Panc1 (cell line): ENCODE results near the gene NKX6-2. TPM values are rescaled to one million over a fixed set of nuclear protein-coding genes. Genes with fewer than 3 reads are reported as not detected.

Experiments used
- ATAC-seq: fragments of 200-7000 bp; cut with Tn5 transposase; 2 replicates; pipeline ENCODE4 v1.9.1; 2020; ENCODE audit warnings: mild to moderate bottlenecking, moderate library complexity
- Bru-seq: library from RNA; stranded (reverse); fragments of 400-500 nt; gene quantifications from one replicate; lab custom pipeline; 2021; lab: Mats Ljungman, UMichigan
- BruChase-seq, 2 experiments: library from RNA; stranded (reverse); fragments of 400-500 nt; gene quantifications; one replicate each; lab custom pipeline; 2021; lab: Mats Ljungman, UMichigan
- BruUV-seq: library from RNA; stranded (reverse); fragments of 400-500 nt; replicated peaks from 2 replicates; lab custom pipeline; 2021; lab: Mats Ljungman, UMichigan
- CTCF ChIA-PET: fragments of 300-600 bp; sonication (Branson Sonifier 250); formaldehyde crosslinking; loops from one replicate; lab custom pipeline; 2022; ENCODE audit warnings: antibody characterized with exemption; lab: Charles Lee
- POLR2A ChIA-PET: fragments of 300-600 bp; sonication (Branson Sonifier 250); formaldehyde crosslinking; loops from one replicate; lab custom pipeline; 2022; ENCODE audit warnings: antibody characterized with exemption; lab: Charles Lee
- DNase-seq: peaks from one replicate; pipeline ENCODE4 v3.0.0-alpha.2; 2010; ENCODE audit warnings: low read depth, low spot score
- H3K27ac ChIP-seq: 2 replicates; pipeline ENCODE4 v1.5.1; 2011; ENCODE audit warnings: mild to moderate bottlenecking, low read length, inconsistent platforms
- H3K27me3 ChIP-seq: fragments of 200-500 bp; sonication (Bioruptor generic); 2 replicates; pipeline ENCODE4 v1.6.0; 2014; ENCODE audit warnings: low read length, inconsistent platforms; ENCODE audit not compliant: control insufficient read depth, insufficient read depth
- H3K36me3 ChIP-seq: fragments of 200-500 bp; sonication (Bioruptor generic); 2 replicates; pipeline ENCODE4 v1.5.1; 2014; ENCODE audit warnings: inconsistent platforms, mild to moderate bottlenecking, low read length, moderate library complexity; ENCODE audit not compliant: control insufficient read depth, insufficient read depth
- H3K4me1 ChIP-seq: 2 replicates; pipeline ENCODE4 v1.5.1; 2011; ENCODE audit warnings: inconsistent platforms, mild to moderate bottlenecking, low read length, moderate library complexity; ENCODE audit not compliant: control insufficient read depth, insufficient read depth
- H3K4me3 ChIP-seq, 2 experiments: 2 replicates each; pipeline ENCODE4 v1.5.1; 2011 to 2012; ENCODE audit warnings: low read depth in 2 of 2, low read length in 2 of 2, mild to moderate bottlenecking in 2 of 2, inconsistent platforms in 1 of 2, moderate library complexity in 1 of 2
- H3K9me3 ChIP-seq: fragments of 200-500 bp; sonication (Bioruptor generic); 2 replicates; pipeline ENCODE4 v1.5.1; 2014; ENCODE audit warnings: low read depth, mild to moderate bottlenecking, inconsistent platforms, low read length, moderate library complexity; ENCODE audit not compliant: control insufficient read depth, insufficient read depth
- POLR2AphosphoS5 ChIP-seq: IDR thresholded peaks from 2 replicates; pipeline ENCODE4 v1.6.1; 2012; ENCODE audit warnings: mild to moderate bottlenecking, low read depth, low read length, moderate library complexity
- SIN3A ChIP-seq: IDR thresholded peaks from 2 replicates; pipeline ENCODE4 v1.6.1; 2012; ENCODE audit warnings: low read depth, mild to moderate bottlenecking, low read length, moderate library complexity, borderline replicate concordance; ENCODE audit not compliant: insufficient read depth
- TCF7L2 ChIP-seq: IDR thresholded peaks from 2 replicates; pipeline ENCODE4 v1.6.1; 2011; ENCODE audit warnings: mild to moderate bottlenecking, low read depth, low read length, inconsistent platforms
- in situ Hi-C: cut with HindIII; loops from 2 replicates; pipeline ENCODE4 v1.10.0; 2016; ENCODE audit warnings: low sequenced_read_pairs, low pct_unique_long_range_greater_than_20kb
- intact Hi-C: fragments of 100-400 bp; cut with micrococcal nuclease; formaldehyde crosslinking; loops from one replicate; pipeline ENCODE4 v1.10.0; 2022; ENCODE audit not compliant: unreplicated experiment
- long read RNA-seq: library from polyadenylated mRNA; unstranded; transcript quantifications from one replicate; pipeline ENCODE4 v2.0.0, GENCODE V29; 2021; ENCODE audit not compliant: unreplicated experiment
- polyA plus RNA-seq: library from polyadenylated mRNA; unstranded; fragments of >200 nt; gene quantifications from one replicate; pipeline ENCODE4 v1.2.1, GENCODE V29; 2012; ENCODE audit warnings: missing spikeins; ENCODE audit not compliant: insufficient read length
- total RNA-seq: library from RNA; stranded (reverse); gene quantifications from one replicate; pipeline ENCODE4 v1.2.1, GENCODE V29; 2021; ENCODE audit not compliant: unreplicated experiment
- TF ChIP-seq, protein P1 (sequence below): fragments of 450-650 bp; IDR thresholded peaks from 2 replicates; pipeline ENCODE4 v1.5.1; 2017; ENCODE audit warnings: mild to moderate bottlenecking
- TF ChIP-seq, protein P2 (sequence below), 2 experiments: IDR thresholded peaks; 2 replicates each; pipeline ENCODE4 v1.6.1; 2011 to 2012; ENCODE audit warnings: low read depth in 2 of 2, control low read depth in 1 of 2, low read length in 1 of 2, mild to moderate bottlenecking in 1 of 2, moderate library complexity in 1 of 2; ENCODE audit not compliant: insufficient read depth in 1 of 2

The NKX6-2 gene
- total RNA-seq: 1.6 TPM
- polyA plus RNA-seq: 12.0 TPM
- Bru-seq, nascent RNA: percentile 26 among the genes with signal in this experiment
- BruChase-seq, experiment 1, labeled RNA remaining after a 2-hour chase: percentile 21 among the genes with signal in this experiment
- percentile 40 among the genes with signal in this experiment for BruChase-seq, experiment 2, labeled RNA remaining after a 6-hour chase
- long read RNA-seq, partial matches to known transcripts: 1 of 2 reads
- long read RNA-seq, other reads (novel, unspliced or antisense): 0 of 2 reads

DNA sequence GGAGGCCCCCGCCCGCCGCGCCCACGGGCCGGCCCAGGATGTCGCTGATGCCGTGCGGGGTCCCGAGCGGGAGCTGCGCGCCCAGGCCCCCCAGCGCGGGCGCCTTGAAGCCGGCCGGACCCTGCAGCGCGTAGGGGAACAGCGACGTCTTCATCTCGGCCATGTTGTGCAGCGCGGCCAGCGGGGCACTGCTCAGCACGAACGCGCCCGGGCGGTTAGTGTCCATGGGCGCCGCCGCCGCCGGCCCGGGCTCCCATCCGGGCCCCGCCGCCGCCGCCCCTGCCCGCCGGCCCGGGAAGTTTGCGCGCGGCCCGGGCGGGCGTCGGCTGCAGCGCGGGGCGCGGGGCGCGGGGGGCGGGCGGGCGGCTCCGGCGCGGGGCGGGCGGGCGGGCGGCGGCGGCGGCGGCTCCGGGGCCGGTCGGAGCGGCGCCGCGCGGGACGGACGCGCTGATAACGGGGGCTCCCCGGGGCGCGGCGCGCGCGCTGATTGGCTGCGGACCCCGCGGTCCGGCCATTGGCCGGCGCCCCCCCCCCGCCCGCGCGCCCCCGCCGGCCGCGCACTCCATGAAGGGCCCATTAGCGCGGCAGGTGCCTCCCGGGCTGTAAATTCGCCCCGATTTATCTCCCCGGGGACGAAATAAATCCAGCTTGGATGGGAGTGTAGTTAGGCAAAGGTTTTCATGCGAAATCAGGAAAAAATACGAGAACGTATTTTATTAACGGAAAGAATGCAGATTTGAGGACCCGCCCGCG, at the start of gene NKX6-2:
TSS of gene NKX6-2 (minus strand) at position 425 of the 753 bp plus-strand sequence. CDS start at position 226, 199 bp downstream.
- ChIA-PET CTCF (no interaction called here), POLR2A (no interaction called here)
- no peaks in the 10 kb centered on the region for H3K9me3 ChIP-seq
- no TSS peak for BruUV-seq
- TF ChIP-seq, protein P1, sequence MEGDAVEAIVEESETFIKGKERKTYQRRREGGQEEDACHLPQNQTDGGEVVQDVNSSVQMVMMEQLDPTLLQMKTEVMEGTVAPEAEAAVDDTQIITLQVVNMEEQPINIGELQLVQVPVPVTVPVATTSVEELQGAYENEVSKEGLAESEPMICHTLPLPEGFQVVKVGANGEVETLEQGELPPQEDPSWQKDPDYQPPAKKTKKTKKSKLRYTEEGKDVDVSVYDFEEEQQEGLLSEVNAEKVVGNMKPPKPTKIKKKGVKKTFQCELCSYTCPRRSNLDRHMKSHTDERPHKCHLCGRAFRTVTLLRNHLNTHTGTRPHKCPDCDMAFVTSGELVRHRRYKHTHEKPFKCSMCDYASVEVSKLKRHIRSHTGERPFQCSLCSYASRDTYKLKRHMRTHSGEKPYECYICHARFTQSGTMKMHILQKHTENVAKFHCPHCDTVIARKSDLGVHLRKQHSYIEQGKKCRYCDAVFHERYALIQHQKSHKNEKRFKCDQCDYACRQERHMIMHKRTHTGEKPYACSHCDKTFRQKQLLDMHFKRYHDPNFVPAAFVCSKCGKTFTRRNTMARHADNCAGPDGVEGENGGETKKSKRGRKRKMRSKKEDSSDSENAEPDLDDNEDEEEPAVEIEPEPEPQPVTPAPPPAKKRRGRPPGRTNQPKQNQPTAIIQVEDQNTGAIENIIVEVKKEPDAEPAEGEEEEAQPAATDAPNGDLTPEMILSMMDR: no peak
- no peak for TF ChIP-seq SIN3A
- no peak for TF ChIP-seq POLR2AphosphoS5
- TF ChIP-seq, protein P2, sequence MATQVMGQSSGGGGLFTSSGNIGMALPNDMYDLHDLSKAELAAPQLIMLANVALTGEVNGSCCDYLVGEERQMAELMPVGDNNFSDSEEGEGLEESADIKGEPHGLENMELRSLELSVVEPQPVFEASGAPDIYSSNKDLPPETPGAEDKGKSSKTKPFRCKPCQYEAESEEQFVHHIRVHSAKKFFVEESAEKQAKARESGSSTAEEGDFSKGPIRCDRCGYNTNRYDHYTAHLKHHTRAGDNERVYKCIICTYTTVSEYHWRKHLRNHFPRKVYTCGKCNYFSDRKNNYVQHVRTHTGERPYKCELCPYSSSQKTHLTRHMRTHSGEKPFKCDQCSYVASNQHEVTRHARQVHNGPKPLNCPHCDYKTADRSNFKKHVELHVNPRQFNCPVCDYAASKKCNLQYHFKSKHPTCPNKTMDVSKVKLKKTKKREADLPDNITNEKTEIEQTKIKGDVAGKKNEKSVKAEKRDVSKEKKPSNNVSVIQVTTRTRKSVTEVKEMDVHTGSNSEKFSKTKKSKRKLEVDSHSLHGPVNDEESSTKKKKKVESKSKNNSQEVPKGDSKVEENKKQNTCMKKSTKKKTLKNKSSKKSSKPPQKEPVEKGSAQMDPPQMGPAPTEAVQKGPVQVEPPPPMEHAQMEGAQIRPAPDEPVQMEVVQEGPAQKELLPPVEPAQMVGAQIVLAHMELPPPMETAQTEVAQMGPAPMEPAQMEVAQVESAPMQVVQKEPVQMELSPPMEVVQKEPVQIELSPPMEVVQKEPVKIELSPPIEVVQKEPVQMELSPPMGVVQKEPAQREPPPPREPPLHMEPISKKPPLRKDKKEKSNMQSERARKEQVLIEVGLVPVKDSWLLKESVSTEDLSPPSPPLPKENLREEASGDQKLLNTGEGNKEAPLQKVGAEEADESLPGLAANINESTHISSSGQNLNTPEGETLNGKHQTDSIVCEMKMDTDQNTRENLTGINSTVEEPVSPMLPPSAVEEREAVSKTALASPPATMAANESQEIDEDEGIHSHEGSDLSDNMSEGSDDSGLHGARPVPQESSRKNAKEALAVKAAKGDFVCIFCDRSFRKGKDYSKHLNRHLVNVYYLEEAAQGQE (IDR thresholded peaks at IDR 0.05; ENCODE audit: insufficient read depth in 1 of 2, low read depth in 2 of 2, low read length in 1 of 2): no peak
- no peak for TF ChIP-seq TCF7L2
- peak within 1 kb of the TSS; percentile 34 to 51 for H3K4me3 ChIP-seq
- peak; percentile 50 for ATAC-seq
- DNase-seq: no peak
- no peak within 1 kb of the TSS for H3K27ac ChIP-seq
- H3K27me3 ChIP-seq: no peaks in the 10 kb centered on the region; the same call in 1 of the 2 replicates
- intact Hi-C loops (loop anchor here (5.0 kb wide), 1 partner anchor 124 kb away; no protein-coding TSS in a partner anchor), in situ Hi-C loops (no loop called here)
- H3K36me3 ChIP-seq: no peaks in the 10 kb centered on the region
- H3K4me1 ChIP-seq: peaks cover 7% of the 10 kb centered on the region; the same call in 1 of the 2 replicates

DNA sequence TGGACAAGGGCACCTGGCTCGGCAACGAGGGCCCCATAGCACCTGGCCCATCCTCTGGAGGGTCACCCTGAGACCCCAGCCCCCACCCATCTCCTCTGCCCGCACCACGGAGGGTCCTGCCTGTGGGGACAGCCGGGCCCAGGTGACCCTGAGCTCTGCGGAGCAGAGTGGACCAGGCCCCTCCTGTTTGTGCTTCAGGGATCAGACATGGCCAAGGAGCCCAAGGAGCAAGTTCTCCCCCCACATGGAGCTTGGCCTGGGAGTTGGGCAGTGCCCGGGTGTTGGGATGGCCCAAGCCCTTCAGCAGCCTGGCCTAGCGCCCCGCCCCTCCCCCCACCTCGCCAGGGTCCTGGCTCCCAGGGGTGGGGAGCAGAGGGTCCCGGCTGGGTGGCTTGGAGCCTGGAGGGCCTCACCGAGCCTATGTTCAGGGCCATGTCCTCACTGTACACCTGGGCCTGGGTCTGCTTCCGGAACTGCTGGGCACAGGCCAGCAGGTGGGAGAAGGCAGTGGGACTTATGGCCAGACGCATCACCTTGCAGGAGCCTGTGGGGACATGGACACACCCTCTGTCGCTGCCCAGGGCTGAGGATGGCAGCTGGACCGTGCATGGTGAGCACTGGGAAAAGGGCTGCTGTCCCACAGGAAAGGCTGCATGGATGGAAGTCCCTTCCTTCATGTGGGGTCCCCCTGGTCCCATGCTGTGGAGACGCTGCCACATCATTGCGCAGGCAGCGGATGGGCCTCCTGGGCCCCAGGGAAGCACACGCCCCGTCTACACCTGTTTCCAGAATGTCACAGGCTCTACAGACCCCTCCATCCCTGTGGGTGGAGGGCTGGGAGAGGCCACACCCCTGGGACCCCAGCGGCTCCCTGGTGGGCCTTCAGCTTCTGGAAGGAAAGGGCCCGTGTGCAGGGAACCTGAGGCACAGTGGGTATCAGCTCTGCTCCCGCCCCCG, 49.2 kb upstream of the NKX6-2 start:
- in situ Hi-C loops: no loop called here
- POLR2A ChIA-PET: interaction anchor here (0.6 kb wide), 1 partner anchor 240 kb away, joined by 3 read pairs; no protein-coding TSS in a partner anchor
- intact Hi-C loops: no loop called here
- H3K9me3 ChIP-seq: no peaks in the 10 kb centered on the region
- TF ChIP-seq POLR2AphosphoS5: no peak
- no peak for TF ChIP-seq SIN3A
- TF ChIP-seq, protein P1: no peak
- TF ChIP-seq, protein P2 (IDR thresholded peaks at IDR 0.05; ENCODE audit: insufficient read depth in 1 of 2, low read depth in 2 of 2, low read length in 1 of 2): no peak
- no peak for TF ChIP-seq TCF7L2
- peak; percentile 27; the same call in 1 of the 2 replicates for ATAC-seq
- H3K4me1 ChIP-seq: peaks cover 5% of the 10 kb centered on the region
- CTCF ChIA-PET: no interaction called here
- H3K27me3 ChIP-seq: peaks cover 27% of the 10 kb centered on the region
- H3K27ac ChIP-seq: no peak overlapping the region
- H3K4me3 ChIP-seq: no peak overlapping the region
- no TSS peak for BruUV-seq
- no peak for DNase-seq
- H3K36me3 ChIP-seq: no peaks in the 10 kb centered on the region
